GM23338 (cell line): ENCODE results near the gene MRPS34. TPM values are rescaled to one million over a fixed set of nuclear protein-coding genes. Genes with fewer than 3 reads are reported as not detected.

Source experiments
- ATAC-seq: fragments of 200-7000 bp; cut with Tn5 transposase; 3 replicates; pipeline ENCODE4 v1.9.1; 2020
- DNase-seq: peaks from one replicate; pipeline ENCODE4 v3.0.0-alpha.2; 2015; ENCODE audit warnings: low spot score
- H2AFZ ChIP-seq: fragments of 200-600 bp; sonication (generic); 2 replicates; pipeline ENCODE4 v1.8.0; 2016; ENCODE audit warnings: antibody characterized with exemption, mild to moderate bottlenecking, moderate library complexity
- H3F3A ChIP-seq: fragments of 200-600 bp; sonication (generic); replicated peaks from 2 replicates; pipeline ENCODE4 v1.8.0; 2017; ENCODE audit warnings: antibody characterized with exemption, mixed run types, low read depth
- H3K27ac ChIP-seq: fragments of 200-600 bp; sonication (generic); 2 replicates; pipeline ENCODE4 v1.6.1; 2016; ENCODE audit warnings: low read depth
- H3K27me3 ChIP-seq: fragments of 200-600 bp; sonication (generic); 2 replicates; pipeline ENCODE4 v1.8.0; 2016; ENCODE audit warnings: mild to moderate bottlenecking, mixed run types, moderate library complexity; ENCODE audit not compliant: insufficient read depth
- H3K36me3 ChIP-seq: fragments of 200-600 bp; sonication (generic); 2 replicates; pipeline ENCODE4 v1.8.0; 2016; ENCODE audit warnings: mild to moderate bottlenecking; ENCODE audit not compliant: insufficient read depth
- H3K4me1 ChIP-seq: fragments of 200-600 bp; sonication (generic); 2 replicates; pipeline ENCODE4 v1.8.0; 2016; ENCODE audit warnings: mild to moderate bottlenecking, moderate library complexity; ENCODE audit not compliant: insufficient read depth
- H3K4me2 ChIP-seq: fragments of 200-600 bp; sonication (generic); 2 replicates; pipeline ENCODE4 v1.7.1; 2017; ENCODE audit warnings: mixed run types
- H3K4me3 ChIP-seq: fragments of 200-600 bp; sonication (generic); 2 replicates; pipeline ENCODE4 v1.6.1; 2016; ENCODE audit warnings: mixed run types
- H3K79me2 ChIP-seq: fragments of 200-600 bp; sonication (generic); replicated peaks from 2 replicates; pipeline ENCODE4 v1.8.0; 2017; ENCODE audit warnings: mild to moderate bottlenecking; ENCODE audit not compliant: insufficient read depth
- H3K9me2 ChIP-seq: fragments of 200-600 bp; sonication (generic); 2 replicates; pipeline ENCODE4 v1.8.0; 2017; ENCODE audit not compliant: insufficient read depth
- H4K20me1 ChIP-seq: fragments of 200-600 bp; sonication (generic); replicated peaks from 2 replicates; pipeline ENCODE4 v1.8.0; 2017; ENCODE audit warnings: mild to moderate bottlenecking; ENCODE audit not compliant: insufficient read depth
- H3K27ac Mint-ChIP-seq: 2 replicates; pipeline ENCODE4 v1.8.0; 2020; ENCODE audit warnings: inconsistent platforms, mild to moderate bottlenecking, moderate library complexity, mixed read lengths
- H3K27me3 Mint-ChIP-seq: 3 replicates; pipeline ENCODE4 v1.8.0; 2022; ENCODE audit warnings: low read depth, mild to moderate bottlenecking, moderate library complexity, mixed read lengths, inconsistent platforms; ENCODE audit not compliant: insufficient read depth, poor library complexity
- H3K36me3 Mint-ChIP-seq: 3 replicates; pipeline ENCODE4 v1.8.0; 2021; ENCODE audit warnings: low read depth, mild to moderate bottlenecking, inconsistent platforms, moderate library complexity, mixed read lengths
- H3K4me1 Mint-ChIP-seq: 3 replicates; pipeline ENCODE4 v1.8.0; 2020; ENCODE audit warnings: mild to moderate bottlenecking, inconsistent platforms, mixed read lengths
- H3K4me3 Mint-ChIP-seq: 3 replicates; pipeline ENCODE4 v1.8.0; 2021; ENCODE audit warnings: moderate library complexity, mild to moderate bottlenecking, inconsistent platforms, mixed read lengths
- H3K9me3 Mint-ChIP-seq: 3 replicates; pipeline ENCODE4 v1.8.0; 2020; ENCODE audit warnings: moderate library complexity, mild to moderate bottlenecking, inconsistent platforms, mixed read lengths
- CREB1 ChIP-seq: fragments of 250-450 bp; sonication (Bioruptor Pico); IDR thresholded peaks from 2 replicates; pipeline ENCODE4 v1.5.0; 2020; ENCODE audit warnings: low read depth, mild to moderate bottlenecking, moderate library complexity
- EZH2 ChIP-seq: fragments of 200-600 bp; sonication (generic); IDR thresholded peaks from one replicate; pipeline ENCODE4 v1.8.0; 2017; ENCODE audit warnings: antibody characterized with exemption, mild to moderate bottlenecking, low read depth; ENCODE audit not compliant: unreplicated experiment
- EZH2phosphoT487 ChIP-seq: fragments of 200-600 bp; sonication (generic); IDR thresholded peaks from one replicate; pipeline ENCODE4 v1.8.1; 2018; ENCODE audit warnings: antibody characterized with exemption; ENCODE audit not compliant: unreplicated experiment
- JUNB ChIP-seq: IDR thresholded peaks from one replicate; pipeline ENCODE4 v1.6.1; 2016; ENCODE audit warnings: antibody characterized with exemption; ENCODE audit not compliant: unreplicated experiment
- NANOG ChIP-seq: IDR thresholded peaks from 2 replicates; pipeline ENCODE4 v1.6.1; 2016; ENCODE audit warnings: antibody characterized with exemption, borderline replicate concordance
- POLR2AphosphoS5 ChIP-seq: IDR thresholded peaks from 2 replicates; pipeline ENCODE4 v1.6.1; 2016; ENCODE audit warnings: antibody characterized with exemption, low read depth
- STAT1 ChIP-seq: IDR thresholded peaks from one replicate; pipeline ENCODE4 v1.6.1; 2016; ENCODE audit warnings: antibody characterized with exemption; ENCODE audit not compliant: unreplicated experiment
- ZNF331 ChIP-seq: fragments of 250-450 bp; sonication (Bioruptor Pico); IDR thresholded peaks from 2 replicates; pipeline ENCODE4 v1.5.0; 2020; ENCODE audit warnings: low read depth, mild to moderate bottlenecking, moderate library complexity
- polyA plus RNA-seq: library from polyadenylated mRNA; unstranded; fragments of >200 nt; fragmentation: Nextera tagmentation; extraction: Ambion mirVana; gene quantifications from 2 replicates; pipeline ENCODE4 v1.2.1, GENCODE V29; 2016
- total RNA-seq: library from RNA; depleted of rRNA; stranded (reverse); fragments of >200 nt; shearing (Covaris generic); gene quantifications from 2 replicates; pipeline ENCODE4 v1.2.3, GENCODE V29; 2014
- TF ChIP-seq, protein P1 (sequence below), 2 experiments: fragments of 200-600 bp in 1 of 2; sonication (generic) in 1 of 2; conservative IDR thresholded peaks; 2 replicates each; pipeline versions ENCODE4 v1.5.1 to v1.6.1; 2016 to 2017; ENCODE audit warnings: antibody characterized with exemption in 2 of 2, low read depth in 2 of 2, mild to moderate bottlenecking in 2 of 2, moderate library complexity in 1 of 2
- TF ChIP-seq, protein P2 (sequence below): IDR thresholded peaks from 2 replicates; pipeline ENCODE4 v1.6.1; 2016; ENCODE audit warnings: antibody characterized with exemption
- TF ChIP-seq, protein P3 (sequence below): fragments of 250-450 bp; sonication (Bioruptor Pico); IDR thresholded peaks from 2 replicates; pipeline ENCODE4 v1.5.0; 2020; ENCODE audit warnings: mild to moderate bottlenecking, moderate library complexity

Gene MRPS34
- total and polyA plus RNA-seq, 2 experiments from 2014 or later = 248 to 391 TPM

DNA sequence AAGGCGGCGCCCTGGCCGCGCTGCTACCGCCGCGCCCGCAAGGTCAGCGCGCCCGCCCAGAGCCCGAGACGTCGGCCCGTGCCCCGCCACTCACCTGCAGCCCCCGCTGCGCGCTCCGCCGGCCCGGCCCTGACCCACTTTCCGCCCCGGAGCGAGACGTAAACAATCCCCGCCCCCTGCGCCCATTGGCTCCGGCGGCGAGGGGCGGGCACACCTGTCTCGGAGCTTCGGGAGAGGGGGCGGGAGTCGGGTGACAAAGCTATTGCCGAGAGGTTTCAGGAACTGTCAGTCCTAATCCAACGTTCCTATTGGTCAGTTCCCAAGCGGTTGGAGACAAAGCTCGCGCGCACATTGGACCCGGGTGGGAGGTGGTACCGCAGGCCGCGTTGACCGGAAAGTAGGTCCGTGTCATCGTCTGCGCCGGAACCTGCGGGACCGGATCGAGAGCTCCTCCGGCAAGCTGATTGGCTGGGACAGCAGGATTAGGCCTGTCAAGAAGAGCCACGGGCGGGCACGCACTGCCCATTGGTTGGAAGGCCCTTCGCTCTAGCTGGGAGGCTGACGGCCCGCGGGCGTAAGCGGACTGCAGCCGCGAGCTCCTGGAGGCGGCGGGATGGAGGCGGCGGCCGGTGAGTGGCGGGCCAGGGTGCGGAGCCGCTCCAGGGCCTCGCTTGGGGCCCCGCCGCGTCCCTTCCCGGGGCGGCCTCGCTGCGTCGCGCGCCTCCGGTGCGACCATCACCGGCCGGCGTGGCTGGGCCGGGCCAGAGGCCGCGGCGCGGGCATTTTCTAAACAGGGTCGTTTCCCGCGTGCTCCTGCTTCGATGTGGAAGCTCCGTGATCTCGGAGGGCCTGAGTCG, 9.7 kb upstream of the MRPS34 start, which contains the start of the genes NUBP2 and SPSB3 (continued):
- TF ChIP-seq, protein P1, sequence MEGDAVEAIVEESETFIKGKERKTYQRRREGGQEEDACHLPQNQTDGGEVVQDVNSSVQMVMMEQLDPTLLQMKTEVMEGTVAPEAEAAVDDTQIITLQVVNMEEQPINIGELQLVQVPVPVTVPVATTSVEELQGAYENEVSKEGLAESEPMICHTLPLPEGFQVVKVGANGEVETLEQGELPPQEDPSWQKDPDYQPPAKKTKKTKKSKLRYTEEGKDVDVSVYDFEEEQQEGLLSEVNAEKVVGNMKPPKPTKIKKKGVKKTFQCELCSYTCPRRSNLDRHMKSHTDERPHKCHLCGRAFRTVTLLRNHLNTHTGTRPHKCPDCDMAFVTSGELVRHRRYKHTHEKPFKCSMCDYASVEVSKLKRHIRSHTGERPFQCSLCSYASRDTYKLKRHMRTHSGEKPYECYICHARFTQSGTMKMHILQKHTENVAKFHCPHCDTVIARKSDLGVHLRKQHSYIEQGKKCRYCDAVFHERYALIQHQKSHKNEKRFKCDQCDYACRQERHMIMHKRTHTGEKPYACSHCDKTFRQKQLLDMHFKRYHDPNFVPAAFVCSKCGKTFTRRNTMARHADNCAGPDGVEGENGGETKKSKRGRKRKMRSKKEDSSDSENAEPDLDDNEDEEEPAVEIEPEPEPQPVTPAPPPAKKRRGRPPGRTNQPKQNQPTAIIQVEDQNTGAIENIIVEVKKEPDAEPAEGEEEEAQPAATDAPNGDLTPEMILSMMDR (conservative IDR thresholded peaks at IDR 0.05; ENCODE audit: low read depth in 2 of 2) = no peak
- peak; percentile 43 for TF ChIP-seq POLR2AphosphoS5
- TF ChIP-seq EZH2 = no peak
- no peak for TF ChIP-seq ZNF331 (CRISPR knock-in tag)

DNA sequence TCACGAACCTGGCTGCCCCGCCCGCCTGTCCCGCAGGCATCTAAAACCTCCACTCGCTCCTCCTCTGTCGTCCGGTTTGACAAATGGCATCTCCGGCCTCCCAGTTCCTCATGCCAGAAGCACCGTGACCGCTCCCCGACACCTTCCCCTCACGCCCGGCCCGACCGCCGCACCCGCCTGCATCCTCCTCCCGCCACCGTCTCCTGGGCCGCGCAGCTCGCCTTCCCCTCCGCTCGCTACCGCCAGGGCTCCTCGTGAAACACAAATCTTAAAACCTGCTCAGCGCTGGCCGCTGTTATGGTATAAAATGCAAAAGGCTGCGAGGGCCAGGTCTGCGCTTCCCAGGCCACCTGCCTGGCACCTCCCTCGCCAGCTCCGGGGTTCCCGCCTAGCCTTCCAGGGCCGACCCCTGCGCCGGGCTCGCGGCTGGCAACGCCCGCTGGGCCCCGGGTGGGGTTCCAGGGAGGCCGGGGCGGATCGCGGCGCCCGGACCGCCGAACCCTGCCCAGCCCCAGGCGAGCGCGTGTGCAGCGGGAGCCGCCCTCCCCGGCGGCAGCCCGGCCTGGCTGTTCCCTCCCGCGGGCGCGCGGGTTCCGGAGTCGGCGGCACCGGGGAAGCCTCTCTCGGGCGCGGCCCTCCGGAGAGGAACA, 8.9 kb upstream of the MRPS34 start:
- H3K4me1 ChIP-seq = peaks cover 4% of the 10 kb centered on the region; the same call in 1 of the 2 replicates
- peaks cover 7% of the 10 kb centered on the region; the same call in 1 of the 3 replicates for H3K9me3 Mint-ChIP-seq
- H4K20me1 ChIP-seq = peaks cover 27% of the 10 kb centered on the region
- H3F3A ChIP-seq = 0 out of 2 replicates have a peak, but pooled peaks cover 3% of the 10 kb centered on the region
- no peak overlapping the region for H2AFZ ChIP-seq
- ATAC-seq (no peak; the same call in 1 of the 3 replicates), DNase-seq (peak; percentile 63)
- H3K4me3 Mint-ChIP-seq = peak overlapping the region; percentile 90
- H3K79me2 ChIP-seq = peaks cover 35% of the 10 kb centered on the region
- peaks cover 37% of the 10 kb centered on the region for H3K27me3 Mint-ChIP-seq
- no peaks in the 10 kb centered on the region for H3K36me3 ChIP-seq
- peak overlapping the region; percentile 92 for H3K27ac Mint-ChIP-seq
- no peak overlapping the region for H3K27ac ChIP-seq
- H3K4me1 Mint-ChIP-seq = peaks cover 5% of the 10 kb centered on the region
- H3K4me2 ChIP-seq = peak overlapping the region; percentile 95
- no peaks in the 10 kb centered on the region for H3K27me3 ChIP-seq
- peaks cover 12% of the 10 kb centered on the region; the same call in 2 of the 3 replicates for H3K36me3 Mint-ChIP-seq
- no peaks in the 10 kb centered on the region for H3K9me2 ChIP-seq
- peak overlapping the region; percentile 98 for H3K4me3 ChIP-seq
- no peak for TF ChIP-seq JUNB
- TF ChIP-seq, protein P2, sequence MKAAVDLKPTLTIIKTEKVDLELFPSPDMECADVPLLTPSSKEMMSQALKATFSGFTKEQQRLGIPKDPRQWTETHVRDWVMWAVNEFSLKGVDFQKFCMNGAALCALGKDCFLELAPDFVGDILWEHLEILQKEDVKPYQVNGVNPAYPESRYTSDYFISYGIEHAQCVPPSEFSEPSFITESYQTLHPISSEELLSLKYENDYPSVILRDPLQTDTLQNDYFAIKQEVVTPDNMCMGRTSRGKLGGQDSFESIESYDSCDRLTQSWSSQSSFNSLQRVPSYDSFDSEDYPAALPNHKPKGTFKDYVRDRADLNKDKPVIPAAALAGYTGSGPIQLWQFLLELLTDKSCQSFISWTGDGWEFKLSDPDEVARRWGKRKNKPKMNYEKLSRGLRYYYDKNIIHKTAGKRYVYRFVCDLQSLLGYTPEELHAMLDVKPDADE = no peak
- TF ChIP-seq STAT1 = no peak
- TF ChIP-seq, protein P3, sequence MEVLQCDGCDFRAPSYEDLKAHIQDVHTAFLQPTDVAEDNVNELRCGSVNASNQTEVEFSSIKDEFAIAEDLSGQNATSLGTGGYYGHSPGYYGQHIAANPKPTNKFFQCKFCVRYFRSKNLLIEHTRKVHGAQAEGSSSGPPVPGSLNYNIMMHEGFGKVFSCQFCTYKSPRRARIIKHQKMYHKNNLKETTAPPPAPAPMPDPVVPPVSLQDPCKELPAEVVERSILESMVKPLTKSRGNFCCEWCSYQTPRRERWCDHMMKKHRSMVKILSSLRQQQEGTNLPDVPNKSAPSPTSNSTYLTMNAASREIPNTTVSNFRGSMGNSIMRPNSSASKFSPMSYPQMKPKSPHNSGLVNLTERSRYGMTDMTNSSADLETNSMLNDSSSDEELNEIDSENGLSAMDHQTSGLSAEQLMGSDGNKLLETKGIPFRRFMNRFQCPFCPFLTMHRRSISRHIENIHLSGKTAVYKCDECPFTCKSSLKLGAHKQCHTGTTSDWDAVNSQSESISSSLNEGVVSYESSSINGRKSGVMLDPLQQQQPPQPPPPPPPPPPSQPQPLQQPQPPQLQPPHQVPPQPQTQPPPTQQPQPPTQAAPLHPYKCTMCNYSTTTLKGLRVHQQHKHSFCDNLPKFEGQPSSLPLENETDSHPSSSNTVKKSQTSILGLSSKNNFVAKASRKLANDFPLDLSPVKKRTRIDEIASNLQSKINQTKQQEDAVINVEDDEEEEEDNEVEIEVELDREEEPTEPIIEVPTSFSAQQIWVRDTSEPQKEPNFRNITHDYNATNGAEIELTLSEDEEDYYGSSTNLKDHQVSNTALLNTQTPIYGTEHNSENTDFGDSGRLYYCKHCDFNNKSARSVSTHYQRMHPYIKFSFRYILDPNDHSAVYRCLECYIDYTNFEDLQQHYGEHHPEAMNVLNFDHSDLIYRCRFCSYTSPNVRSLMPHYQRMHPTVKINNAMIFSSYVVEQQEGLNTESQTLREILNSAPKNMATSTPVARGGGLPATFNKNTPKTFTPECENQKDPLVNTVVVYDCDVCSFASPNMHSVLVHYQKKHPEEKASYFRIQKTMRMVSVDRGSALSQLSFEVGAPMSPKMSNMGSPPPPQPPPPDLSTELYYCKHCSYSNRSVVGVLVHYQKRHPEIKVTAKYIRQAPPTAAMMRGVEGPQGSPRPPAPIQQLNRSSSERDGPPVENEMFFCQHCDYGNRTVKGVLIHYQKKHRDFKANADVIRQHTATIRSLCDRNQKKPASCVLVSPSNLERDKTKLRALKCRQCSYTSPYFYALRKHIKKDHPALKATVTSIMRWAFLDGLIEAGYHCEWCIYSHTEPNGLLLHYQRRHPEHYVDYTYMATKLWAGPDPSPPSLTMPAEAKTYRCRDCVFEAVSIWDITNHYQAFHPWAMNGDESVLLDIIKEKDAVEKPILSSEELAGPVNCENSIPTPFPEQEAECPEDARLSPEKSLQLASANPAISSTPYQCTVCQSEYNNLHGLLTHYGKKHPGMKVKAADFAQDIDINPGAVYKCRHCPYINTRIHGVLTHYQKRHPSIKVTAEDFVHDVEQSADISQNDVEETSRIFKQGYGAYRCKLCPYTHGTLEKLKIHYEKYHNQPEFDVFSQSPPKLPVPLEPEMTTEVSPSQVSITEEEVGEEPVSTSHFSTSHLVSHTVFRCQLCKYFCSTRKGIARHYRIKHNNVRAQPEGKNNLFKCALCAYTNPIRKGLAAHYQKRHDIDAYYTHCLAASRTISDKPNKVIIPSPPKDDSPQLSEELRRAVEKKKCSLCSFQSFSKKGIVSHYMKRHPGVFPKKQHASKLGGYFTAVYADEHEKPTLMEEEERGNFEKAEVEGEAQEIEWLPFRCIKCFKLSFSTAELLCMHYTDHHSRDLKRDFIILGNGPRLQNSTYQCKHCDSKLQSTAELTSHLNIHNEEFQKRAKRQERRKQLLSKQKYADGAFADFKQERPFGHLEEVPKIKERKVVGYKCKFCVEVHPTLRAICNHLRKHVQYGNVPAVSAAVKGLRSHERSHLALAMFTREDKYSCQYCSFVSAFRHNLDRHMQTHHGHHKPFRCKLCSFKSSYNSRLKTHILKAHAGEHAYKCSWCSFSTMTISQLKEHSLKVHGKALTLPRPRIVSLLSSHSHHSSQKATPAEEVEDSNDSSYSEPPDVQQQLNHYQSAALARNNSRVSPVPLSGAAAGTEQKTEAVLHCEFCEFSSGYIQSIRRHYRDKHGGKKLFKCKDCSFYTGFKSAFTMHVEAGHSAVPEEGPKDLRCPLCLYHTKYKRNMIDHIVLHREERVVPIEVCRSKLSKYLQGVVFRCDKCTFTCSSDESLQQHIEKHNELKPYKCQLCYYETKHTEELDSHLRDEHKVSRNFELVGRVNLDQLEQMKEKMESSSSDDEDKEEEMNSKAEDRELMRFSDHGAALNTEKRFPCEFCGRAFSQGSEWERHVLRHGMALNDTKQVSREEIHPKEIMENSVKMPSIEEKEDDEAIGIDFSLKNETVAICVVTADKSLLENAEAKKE (CRISPR knock-in tag) = no peak
- no peak for TF ChIP-seq NANOG
- no peak for TF ChIP-seq POLR2AphosphoS5
- no peak for TF ChIP-seq EZH2phosphoT487
- TF ChIP-seq EZH2 = no peak
- TF ChIP-seq CREB1 (CRISPR knock-in tag) = no peak
